ENCODE data around the gene MYO1E. TPM values are rescaled to one million over a fixed set of nuclear protein-coding genes. Genes with fewer than 3 reads are reported as not detected.
"Not testable (repeated sequence)": the region's sequence is repeated elsewhere in the genome, so short reads cannot be mapped to it uniquely, and the experiment has no call there.

Gene MYO1E
- total RNA-seq, 1 donor: 17.3 TPM

- H3K4me3 ChIP-seq (ENCODE audit: low read length): no peak overlapping the region
- H3K27me3 ChIP-seq (ENCODE audit: insufficient read depth, low read length): no peaks in the 10 kb centered on the region
- no peaks in the 10 kb centered on the region for H3K9me3 ChIP-seq (ENCODE audit: low read depth, low read length)
- H3K4me1 ChIP-seq (ENCODE audit: insufficient read depth, low read length): peaks cover 68% of the 10 kb centered on the region
Observed at GRCh38 chr15:59398220-59398619, 25.5 kb upstream of the MYO1E start.

- H3K9me3 ChIP-seq (ENCODE audit: low read depth, low read length): no peaks in the 10 kb centered on the region
- no peaks in the 10 kb centered on the region for H3K27me3 ChIP-seq (ENCODE audit: insufficient read depth, low read length)
- no peak overlapping the region for H3K4me3 ChIP-seq (ENCODE audit: low read length)
- peaks cover 62% of the 10 kb centered on the region for H3K4me1 ChIP-seq (ENCODE audit: insufficient read depth, low read length)
Observed at GRCh38 chr15:59396679-59397078, 24.0 kb upstream of the MYO1E start.

- peaks cover 62% of the 10 kb centered on the region for H3K4me1 ChIP-seq (ENCODE audit: insufficient read depth, low read length)
- no peaks in the 10 kb centered on the region for H3K9me3 ChIP-seq (ENCODE audit: low read depth, low read length)
- no peaks in the 10 kb centered on the region for H3K27me3 ChIP-seq (ENCODE audit: insufficient read depth, low read length)
- H3K4me3 ChIP-seq (ENCODE audit: low read length): no peak overlapping the region
Observed at GRCh38 chr15:59396211-59396610, 23.5 kb upstream of the MYO1E start.

GRCh38 chr15:59394166-59394661 is 21.5 kb upstream of the MYO1E start:
- Histone ChIP-seq H3K9me3 (ENCODE audit: low read depth, low read length) (no peaks in the 10 kb centered on the region), H3K4me3 (ENCODE audit: low read length) (no peak overlapping the region), H3K27me3 (ENCODE audit: insufficient read depth, low read length) (no peaks in the 10 kb centered on the region), H3K4me1 (ENCODE audit: insufficient read depth, low read length) (peaks cover 52% of the 10 kb centered on the region)

GRCh38 chr15:59392299-59392698 is 19.6 kb upstream of the MYO1E start:
- Histone ChIP-seq H3K4me1 (ENCODE audit: insufficient read depth, low read length) (peaks cover 43% of the 10 kb centered on the region), H3K4me3 (ENCODE audit: low read length) (no peak overlapping the region), H3K9me3 (ENCODE audit: low read depth, low read length) (no peaks in the 10 kb centered on the region), H3K27me3 (ENCODE audit: insufficient read depth, low read length) (no peaks in the 10 kb centered on the region)

- H3K4me3 ChIP-seq (ENCODE audit: low read length): no peak overlapping the region
- H3K9me3 ChIP-seq (ENCODE audit: low read depth, low read length): no peaks in the 10 kb centered on the region
- H3K27me3 ChIP-seq (ENCODE audit: insufficient read depth, low read length): no peaks in the 10 kb centered on the region
- peaks cover 27% of the 10 kb centered on the region for H3K4me1 ChIP-seq (ENCODE audit: insufficient read depth, low read length)
Observed at GRCh38 chr15:59388670-59389069, 16.0 kb upstream of the MYO1E start.

GRCh38 chr15:59387196-59387878 is 14.7 kb upstream of the MYO1E start:
- H3K4me1 ChIP-seq (ENCODE audit: insufficient read depth, low read length): peaks cover 23% of the 10 kb centered on the region
- H3K9me3 ChIP-seq (ENCODE audit: low read depth, low read length); H3K4me3 ChIP-seq (ENCODE audit: low read length); H3K27me3 ChIP-seq (ENCODE audit: insufficient read depth, low read length): not testable (repeated sequence)

GRCh38 chr15:59385171-59385570 is 12.5 kb upstream of the MYO1E start:
- H3K9me3 ChIP-seq (ENCODE audit: low read depth, low read length): no peaks in the 10 kb centered on the region
- no peak overlapping the region for H3K4me3 ChIP-seq (ENCODE audit: low read length)
- peaks cover 12% of the 10 kb centered on the region for H3K4me1 ChIP-seq (ENCODE audit: insufficient read depth, low read length)
- H3K27me3 ChIP-seq (ENCODE audit: insufficient read depth, low read length): no peaks in the 10 kb centered on the region

- no peak overlapping the region for H3K4me3 ChIP-seq (ENCODE audit: low read length)
- H3K9me3 ChIP-seq (ENCODE audit: low read depth, low read length): no peaks in the 10 kb centered on the region
- H3K27me3 ChIP-seq (ENCODE audit: insufficient read depth, low read length): no peaks in the 10 kb centered on the region
- peaks cover 12% of the 10 kb centered on the region for H3K4me1 ChIP-seq (ENCODE audit: insufficient read depth, low read length)
Observed at GRCh38 chr15:59384507-59384906, 11.8 kb upstream of the MYO1E start.

- no peaks in the 10 kb centered on the region for H3K27me3 ChIP-seq (ENCODE audit: insufficient read depth, low read length)
- H3K9me3 ChIP-seq (ENCODE audit: low read depth, low read length): no peaks in the 10 kb centered on the region
- no peaks in the 10 kb centered on the region for H3K4me1 ChIP-seq (ENCODE audit: insufficient read depth, low read length)
- no peak overlapping the region for H3K4me3 ChIP-seq (ENCODE audit: low read length)
Observed at GRCh38 chr15:59380902-59381610, 8.4 kb upstream of the MYO1E start.

GRCh38 chr15:59379531-59379930 is 6.9 kb upstream of the MYO1E start:
- no peaks in the 10 kb centered on the region for H3K4me1 ChIP-seq (ENCODE audit: insufficient read depth, low read length)
- peaks cover 3% of the 10 kb centered on the region for H3K27me3 ChIP-seq (ENCODE audit: insufficient read depth, low read length)
- H3K9me3 ChIP-seq (ENCODE audit: low read depth, low read length): no peaks in the 10 kb centered on the region
- H3K4me3 ChIP-seq (ENCODE audit: low read length): no peak overlapping the region

GRCh38 chr15:59378855-59379254 is 6.2 kb upstream of the MYO1E start:
- Histone ChIP-seq H3K9me3 (ENCODE audit: low read depth, low read length) (no peaks in the 10 kb centered on the region), H3K4me3 (ENCODE audit: low read length) (no peak overlapping the region), H3K27me3 (ENCODE audit: insufficient read depth, low read length) (peaks cover 9% of the 10 kb centered on the region), H3K4me1 (ENCODE audit: insufficient read depth, low read length) (no peaks in the 10 kb centered on the region)

GRCh38 chr15:59377924-59378323 is 5.3 kb upstream of the MYO1E start:
- no peaks in the 10 kb centered on the region for H3K9me3 ChIP-seq (ENCODE audit: low read depth, low read length)
- H3K4me3 ChIP-seq (ENCODE audit: low read length): no peak overlapping the region
- H3K27me3 ChIP-seq (ENCODE audit: insufficient read depth, low read length): peaks cover 13% of the 10 kb centered on the region
- H3K4me1 ChIP-seq (ENCODE audit: insufficient read depth, low read length): peaks cover 5% of the 10 kb centered on the region

- Histone ChIP-seq H3K4me1 (ENCODE audit: insufficient read depth, low read length) (peaks cover 13% of the 10 kb centered on the region), H3K4me3 (ENCODE audit: low read length) (no peak overlapping the region), H3K9me3 (ENCODE audit: low read depth, low read length) (no peaks in the 10 kb centered on the region), H3K27me3 (ENCODE audit: insufficient read depth, low read length) (peaks cover 18% of the 10 kb centered on the region)
Observed at GRCh38 chr15:59376733-59377132, 4.1 kb upstream of the MYO1E start.

- no peaks in the 10 kb centered on the region for H3K9me3 ChIP-seq (ENCODE audit: low read depth, low read length)
- peaks cover 33% of the 10 kb centered on the region for H3K27me3 ChIP-seq (ENCODE audit: insufficient read depth, low read length)
- H3K4me3 ChIP-seq (ENCODE audit: low read length): peak overlapping the region; percentile 62
- H3K4me1 ChIP-seq (ENCODE audit: insufficient read depth, low read length): peaks cover 36% of the 10 kb centered on the region
Observed at GRCh38 chr15:59373215-59373614, 544 bp upstream of the MYO1E start.

Data from mononuclear cell (primary cell).